GM23248 (cell line): Measurements from ENCODE around the gene ZNF354C.

Source experiments
- EZH2 ChIP-seq: fragments of 200-600 bp; sonication (generic); IDR thresholded peaks from 2 replicates; pipeline ENCODE4 v1.6.1; 2018; ENCODE audit warnings: antibody characterized with exemption, mild to moderate bottlenecking; ENCODE audit not compliant: insufficient read depth, poor library complexity, severe bottlenecking
- EZH2phosphoT487 ChIP-seq: fragments of 200-600 bp; sonication (generic); IDR thresholded peaks from 2 replicates; pipeline ENCODE4 v1.6.1; 2018; ENCODE audit warnings: antibody characterized with exemption, moderate library complexity, mild to moderate bottlenecking, low read depth; ENCODE audit not compliant: insufficient read depth

- TF ChIP-seq EZH2 (no peak), EZH2phosphoT487 (no peak)
These were observed 71.9 kb downstream of the ZNF354C start for GRCh38 chr5:179131886-179132585.
